GM18520 (cell line): ENCODE measurements around the gene KIAA0232.
A peak's percentile ranks its signal among the peaks of the same experiment; 100 is the strongest.
"Not testable (repeated sequence)": the region's sequence is repeated elsewhere in the genome, so short reads cannot be mapped to it uniquely, and the experiment has no call there.

Experiments used
- ATAC-seq: cut with Tn5 transposase; IDR thresholded peaks from one replicate; pipeline ENCODE4 v1.9.1; 2021; ENCODE audit not compliant: unreplicated experiment

Gene KIAA0232

DNA sequence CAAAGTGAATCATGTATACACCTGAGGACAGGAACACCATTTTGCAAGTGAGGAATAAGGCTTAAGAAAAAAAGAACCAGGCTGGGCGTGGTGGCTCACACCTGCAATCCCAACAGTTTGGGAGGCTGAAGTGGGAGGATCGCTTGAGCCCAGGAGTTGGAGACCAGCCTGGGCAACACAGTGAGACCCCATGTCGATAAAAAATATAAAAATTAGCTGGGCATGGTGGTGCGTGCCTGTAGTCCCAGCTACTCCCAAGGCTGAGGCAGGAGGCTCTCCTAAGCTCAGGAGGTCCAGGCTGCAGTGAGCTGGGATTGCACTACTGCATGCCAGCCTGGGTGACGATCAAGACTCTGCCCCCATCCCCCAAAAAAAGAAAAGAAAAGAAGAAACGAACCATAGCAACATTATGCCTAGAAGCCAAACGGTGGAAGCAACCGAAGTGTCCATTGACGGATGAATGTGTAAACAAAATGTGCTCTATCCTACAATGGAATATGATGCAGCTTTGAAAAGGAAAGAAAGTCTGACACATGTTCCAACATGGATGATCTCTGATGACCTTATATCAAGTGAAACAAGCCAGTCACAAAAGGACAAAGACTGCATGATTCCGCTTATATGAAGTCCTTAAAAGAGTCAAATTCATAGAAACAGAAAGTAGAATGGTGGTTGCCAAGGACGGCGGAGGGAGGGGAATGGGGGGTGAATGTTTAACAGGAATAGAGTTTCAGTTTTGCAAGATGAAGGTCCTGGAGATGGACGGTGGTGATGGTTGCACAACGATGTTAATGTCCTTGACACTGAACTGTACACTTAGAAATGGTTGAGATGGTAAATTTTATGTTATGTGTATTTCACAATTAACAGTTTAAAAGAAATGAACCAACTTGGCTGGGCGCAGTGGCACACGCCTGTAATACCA is 8.6 kb upstream of the KIAA0232 start:
- no peak for ATAC-seq

DNA sequence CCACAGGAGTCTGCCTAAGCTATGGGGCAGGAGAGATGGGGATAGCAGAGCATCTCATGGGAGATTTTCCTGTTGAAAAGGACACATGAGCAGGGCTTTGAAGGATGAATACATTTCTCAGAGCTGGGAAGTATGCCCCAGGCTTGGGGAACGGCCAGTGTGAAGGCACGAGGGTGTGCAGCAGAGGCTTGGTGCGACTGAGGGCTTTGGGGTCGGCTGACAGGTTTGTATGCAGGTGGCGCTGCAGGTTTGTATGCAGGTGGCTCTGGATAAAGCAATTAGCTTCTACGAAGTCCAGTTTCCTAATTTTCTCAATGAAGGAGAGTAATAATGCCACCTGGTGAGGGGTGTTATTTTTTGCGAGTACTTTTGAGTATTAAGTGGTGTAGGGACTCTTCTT is 6.8 kb upstream of the KIAA0232 start:
- no peak for ATAC-seq

DNA sequence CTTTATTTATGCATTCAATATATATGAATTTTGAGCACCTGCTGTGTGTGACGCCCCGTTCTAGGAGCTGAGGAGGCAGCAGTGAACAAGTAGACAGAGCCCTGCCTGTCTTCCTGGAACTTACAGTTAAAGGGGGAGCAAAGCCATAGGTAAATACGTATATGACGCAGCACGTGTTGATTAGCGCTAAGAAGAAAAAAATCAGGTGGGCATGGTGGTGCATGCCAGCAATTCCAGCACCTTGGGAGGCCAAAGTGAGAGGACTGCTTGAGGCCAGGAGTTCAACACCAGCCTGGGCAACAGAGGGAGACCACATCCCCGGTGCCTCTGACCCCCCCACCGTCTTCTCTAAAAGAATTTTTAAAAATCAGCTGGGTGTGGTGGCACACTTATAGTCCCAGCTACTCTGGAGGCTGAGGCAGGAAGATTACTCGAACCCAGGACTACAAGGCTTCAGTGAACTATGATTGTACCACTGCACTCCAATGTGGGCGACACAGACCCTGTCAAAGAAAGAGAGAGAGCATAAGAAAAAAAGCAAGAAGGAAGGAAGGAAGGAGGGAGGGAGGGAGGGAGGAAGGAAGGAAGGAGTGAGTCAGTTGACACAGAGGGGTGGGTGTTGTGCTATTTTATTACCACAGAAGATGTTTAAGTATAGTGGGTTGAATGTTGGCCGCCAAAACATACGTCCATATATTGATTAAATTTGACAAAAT is 5.4 kb upstream of the KIAA0232 start:
- no peak for ATAC-seq

DNA sequence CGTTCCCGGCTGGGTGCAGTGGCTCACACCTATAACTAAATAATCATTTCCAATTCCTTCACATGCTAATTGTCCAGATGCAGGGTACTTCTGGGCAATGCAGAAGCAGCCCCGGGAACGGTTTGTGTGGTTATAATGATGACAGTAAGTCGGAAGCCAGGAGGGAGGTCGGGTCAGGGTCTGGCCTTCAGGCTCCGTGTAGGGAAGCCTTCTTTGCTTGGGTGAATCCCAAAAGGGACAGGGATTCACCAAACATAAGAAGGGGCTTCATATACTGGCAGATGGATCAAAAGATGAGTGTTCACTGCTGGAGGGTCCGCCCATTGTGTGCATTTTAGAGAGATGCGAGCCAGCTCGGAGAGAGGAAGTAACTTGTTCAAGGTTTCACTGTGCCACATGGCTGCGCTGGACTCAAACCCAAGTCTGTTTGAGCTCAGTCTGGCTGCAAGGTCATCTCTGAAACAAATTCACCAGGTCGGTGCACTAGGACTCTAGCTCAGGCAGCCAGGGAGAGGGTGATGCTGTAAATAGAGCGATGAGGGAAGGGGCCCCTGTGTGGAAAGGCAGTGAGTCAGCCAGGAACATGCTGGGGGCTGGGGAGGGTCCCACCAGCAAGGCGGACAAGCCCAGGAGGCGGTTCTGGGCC is 4.8 kb upstream of the KIAA0232 start:
- ATAC-seq: no peak

DNA sequence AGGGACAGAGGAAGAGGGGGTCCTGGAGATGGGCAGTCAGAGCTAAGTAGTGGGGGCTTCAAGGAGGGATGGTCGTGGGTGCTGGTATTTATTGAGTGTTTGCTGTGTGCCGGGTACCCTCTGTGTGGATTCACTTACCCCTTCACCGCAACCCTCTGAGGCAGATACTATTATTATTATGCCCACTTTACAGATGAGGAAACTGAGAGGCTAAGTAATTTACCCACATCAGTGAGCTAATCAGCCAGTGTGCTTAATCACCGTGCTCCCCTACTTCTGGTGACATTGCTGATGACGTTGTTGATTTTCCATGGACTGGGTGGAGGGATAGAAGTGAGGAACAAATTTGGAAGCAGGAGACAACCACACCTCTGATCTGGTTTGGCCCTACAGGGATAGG is 4.1 kb upstream of the KIAA0232 start:
- no peak for ATAC-seq

DNA sequence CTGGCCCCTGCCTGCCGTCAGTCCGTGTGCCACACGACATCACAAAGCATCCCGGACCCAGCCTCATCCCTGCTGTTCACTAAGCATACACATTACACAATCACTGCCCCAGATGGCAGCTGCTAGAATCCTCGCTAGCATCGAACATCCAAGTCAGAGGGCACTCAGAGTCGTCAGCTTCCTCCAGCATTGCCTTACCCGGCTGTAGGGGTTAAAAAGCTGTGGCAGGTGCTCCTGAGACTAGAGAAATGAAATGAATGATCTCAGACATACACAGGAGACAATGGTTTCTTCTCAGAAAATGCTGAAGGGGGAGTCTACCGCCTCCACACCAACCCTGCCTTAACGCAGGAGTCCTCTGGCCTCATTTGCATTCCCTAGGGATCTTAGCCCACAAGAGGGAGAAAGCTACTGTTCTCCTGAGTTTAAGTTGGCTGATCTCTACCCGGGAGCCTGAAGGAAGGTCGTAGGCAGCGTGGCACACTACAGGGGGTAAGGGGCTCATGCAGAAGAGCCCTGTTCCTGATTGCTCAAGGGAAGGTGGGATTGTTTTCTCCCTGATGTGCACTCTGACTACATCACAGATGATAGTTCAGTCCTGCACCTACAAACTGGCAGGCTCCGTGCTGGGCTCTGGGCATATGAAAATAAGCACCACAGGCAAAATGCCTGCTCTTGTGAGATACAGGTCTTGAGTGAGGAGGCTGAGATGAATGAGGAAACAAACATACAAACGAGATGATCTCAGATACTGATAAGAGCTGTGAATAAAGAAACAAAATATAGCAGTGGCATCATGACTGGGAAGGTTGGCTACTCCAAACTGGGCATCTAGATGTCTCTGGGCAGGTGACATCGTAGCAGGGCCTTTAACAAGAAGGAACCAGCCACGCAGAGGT is 2.6 kb upstream of the KIAA0232 start:
- no peak for ATAC-seq

DNA sequence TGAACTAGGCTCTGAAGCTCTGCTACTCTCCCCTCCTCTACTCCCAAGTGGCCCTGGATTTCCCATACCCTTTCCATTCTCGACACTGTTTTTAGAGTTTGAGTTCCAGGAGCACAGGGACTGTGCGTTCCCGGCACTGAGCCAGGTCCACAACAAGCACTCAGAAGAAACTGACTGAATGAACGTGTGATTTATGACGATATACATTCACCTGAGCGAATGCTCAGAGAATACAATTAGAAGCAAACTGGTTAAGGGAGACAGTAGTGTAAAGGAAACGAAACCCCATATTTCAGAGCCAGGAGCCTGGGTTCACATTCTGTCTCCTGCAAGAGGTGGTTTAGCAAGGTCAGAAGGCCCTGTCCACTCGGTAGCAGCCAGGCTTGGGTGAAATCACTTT is 1.4 kb upstream of the KIAA0232 start:
- no peak for ATAC-seq

DNA sequence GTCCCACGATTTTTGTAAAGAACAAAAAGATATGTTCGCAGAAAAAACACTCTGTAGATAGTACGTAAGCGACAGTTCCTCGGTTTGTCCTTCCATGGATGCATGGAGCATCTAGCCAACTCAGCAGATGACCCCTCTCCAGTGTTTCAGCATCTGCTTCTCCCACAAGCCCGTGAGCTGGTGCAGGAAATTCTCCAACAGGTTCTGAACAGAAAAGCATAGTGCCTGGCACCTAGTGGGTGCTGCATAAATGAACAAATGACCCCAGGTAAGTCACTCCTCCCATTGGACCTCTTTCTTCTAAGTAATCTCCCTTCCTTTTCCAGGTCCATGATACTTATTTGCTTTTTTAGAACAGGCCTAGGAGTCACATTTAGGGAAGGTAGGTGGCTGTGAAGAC is 966 bp upstream of the KIAA0232 start:
- ATAC-seq: no peak

DNA sequence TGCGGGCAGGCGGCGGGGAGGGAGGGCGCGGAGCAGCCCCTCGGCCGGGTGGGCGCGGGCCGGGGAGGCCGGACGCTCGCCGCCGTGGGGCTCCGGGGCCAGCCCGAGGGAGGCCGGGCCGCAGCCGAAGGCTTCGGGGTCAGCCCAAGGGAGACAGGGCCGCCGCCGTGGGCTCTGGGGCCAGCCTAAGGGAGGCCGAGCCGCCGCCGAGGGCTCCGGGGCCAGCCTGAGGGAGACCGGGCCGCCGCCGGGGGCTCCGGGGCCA is 251 bp downstream of the KIAA0232 start:
- ATAC-seq: peak; percentile 13

DNA sequence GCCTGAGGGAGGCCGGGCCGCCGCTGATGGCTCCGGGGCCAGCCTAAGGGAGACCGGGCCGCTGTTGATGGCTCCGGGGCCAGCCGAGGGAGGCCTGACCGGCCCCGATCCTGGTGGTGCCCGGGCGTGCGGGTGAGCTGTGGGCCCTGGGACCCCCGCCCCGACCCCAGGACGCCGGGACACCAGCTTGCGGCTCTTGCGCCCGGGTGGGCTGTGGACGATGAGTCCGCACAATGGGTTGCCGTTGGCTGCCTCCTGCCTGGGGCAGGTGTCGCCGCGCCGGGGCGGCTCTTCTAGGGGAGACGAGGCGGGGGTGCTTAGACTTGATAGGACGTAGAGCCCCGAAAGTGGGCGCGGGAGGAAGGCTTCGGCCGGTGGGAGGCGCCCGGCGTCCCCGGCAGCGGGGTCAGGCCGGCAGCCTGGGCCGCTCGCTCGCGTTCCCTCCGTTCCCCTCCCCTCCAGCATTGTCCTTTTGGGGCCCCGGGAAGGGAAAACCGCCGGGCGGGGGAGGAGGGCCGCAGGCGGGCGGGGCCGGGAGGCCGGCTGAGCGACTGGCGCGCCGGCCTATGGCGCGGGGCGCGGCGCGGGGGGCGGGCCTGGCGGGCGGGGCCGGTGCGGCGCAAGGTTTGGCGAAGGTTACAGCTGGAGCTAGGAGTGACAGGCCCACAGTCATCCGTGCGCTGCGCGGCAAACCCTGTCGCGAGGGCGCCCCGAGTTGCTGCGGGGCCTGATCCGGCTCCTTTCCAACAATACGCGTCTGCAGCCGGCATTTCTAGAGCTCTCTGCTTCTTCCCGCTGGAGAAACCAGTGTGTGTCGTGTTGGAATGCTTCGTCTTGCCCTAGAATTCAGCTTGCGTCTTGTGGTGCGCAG is 819 bp downstream of the KIAA0232 start:
- peak; percentile 57 for ATAC-seq

DNA sequence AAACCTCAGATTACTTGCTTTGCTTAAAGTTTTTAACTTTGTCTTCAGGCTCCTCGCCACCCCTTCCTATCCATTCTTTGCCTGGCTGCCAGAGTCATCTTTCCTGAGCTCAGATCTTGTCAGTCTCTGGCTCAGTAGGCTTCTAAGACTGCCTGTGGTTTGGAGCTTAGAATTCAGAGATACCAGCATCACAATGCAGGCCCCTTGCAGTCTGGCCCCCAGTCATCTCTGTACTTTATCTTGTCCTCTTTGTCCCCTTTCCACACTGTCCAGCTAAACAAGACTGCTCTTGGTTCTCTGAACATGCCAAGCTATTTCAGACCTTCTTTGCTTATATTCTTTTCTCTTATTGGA is 3.0 kb downstream of the KIAA0232 start:
- ATAC-seq: no peak

DNA sequence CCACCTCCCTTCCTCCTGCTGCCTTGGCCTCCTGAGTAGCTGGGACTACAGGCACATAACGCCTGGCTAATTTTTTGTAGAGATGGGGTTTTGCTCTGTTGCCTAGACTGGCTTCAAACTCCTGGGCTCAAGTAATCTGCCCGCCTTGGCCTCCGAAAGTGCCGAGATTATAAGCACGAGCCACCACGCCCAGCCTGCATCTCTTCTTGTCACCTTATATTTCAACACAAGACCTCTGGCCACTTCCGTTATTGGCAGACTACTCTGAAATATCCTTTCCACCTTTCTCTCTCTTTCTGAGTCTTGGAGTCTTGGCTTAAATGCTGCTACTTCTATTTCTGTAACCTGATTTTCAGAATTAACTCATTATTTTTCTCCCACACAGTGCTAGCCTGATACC is 5.6 kb downstream of the KIAA0232 start:
- no peak for ATAC-seq

DNA sequence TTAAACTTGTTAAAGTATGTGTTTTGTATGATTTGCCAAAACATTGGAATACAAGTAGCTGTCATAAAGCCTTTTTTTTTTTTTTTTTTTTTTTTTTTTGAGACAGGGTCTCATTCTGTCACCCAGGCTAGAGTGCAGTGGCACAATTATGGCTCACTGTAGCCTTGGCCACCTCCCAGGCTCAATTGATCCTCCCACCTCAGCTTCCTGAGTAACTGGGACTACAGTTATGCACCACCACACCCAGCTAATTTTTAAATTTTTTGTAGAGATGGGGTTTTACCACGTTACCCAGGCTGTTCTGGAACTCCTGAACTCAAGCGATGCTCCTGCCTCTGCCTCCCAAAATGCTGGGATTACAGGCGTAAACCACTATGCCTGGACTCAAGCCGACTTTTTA is 8.7 kb downstream of the KIAA0232 start:
- not testable (repeated sequence) for ATAC-seq

DNA sequence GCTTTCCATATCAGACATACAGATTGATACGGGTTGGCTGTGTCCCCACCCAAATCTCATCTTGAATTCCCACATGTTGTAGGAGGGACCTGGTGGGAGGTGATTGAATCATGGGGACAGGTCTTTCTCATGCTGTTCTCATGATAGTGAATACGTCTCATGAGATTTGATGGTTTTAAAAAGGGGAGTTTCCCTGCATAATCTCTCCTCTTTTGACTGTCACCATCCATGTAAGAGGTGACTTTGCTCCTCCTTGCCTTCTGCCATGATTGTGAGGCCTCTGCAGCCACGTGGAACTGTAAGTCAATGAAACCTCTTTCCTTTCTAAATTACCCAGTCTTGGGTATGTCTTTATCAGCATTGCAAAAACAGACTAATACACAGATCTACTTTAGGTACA is 9.3 kb downstream of the KIAA0232 start:
- not testable (repeated sequence) for ATAC-seq

DNA sequence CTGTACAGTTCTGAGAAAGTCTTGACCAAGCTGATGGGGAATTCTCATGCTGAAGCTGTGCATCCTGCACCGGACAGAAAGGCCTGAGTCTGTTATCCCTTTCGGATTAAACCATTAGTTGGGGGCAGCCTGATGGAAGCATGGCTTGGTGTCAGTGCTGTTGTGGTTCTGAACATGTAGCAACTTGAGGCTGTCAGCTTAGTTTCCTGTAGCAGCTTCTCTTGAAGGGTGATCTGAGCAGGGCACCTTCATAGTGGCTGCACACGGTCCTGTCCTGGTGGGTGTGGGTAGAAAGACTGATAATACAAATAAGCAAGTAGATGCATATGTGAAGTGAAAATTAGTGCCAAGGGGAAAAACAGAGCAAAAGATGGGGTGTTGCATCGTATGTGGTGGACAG is 11.7 kb downstream of the KIAA0232 start:
- no peak for ATAC-seq

DNA sequence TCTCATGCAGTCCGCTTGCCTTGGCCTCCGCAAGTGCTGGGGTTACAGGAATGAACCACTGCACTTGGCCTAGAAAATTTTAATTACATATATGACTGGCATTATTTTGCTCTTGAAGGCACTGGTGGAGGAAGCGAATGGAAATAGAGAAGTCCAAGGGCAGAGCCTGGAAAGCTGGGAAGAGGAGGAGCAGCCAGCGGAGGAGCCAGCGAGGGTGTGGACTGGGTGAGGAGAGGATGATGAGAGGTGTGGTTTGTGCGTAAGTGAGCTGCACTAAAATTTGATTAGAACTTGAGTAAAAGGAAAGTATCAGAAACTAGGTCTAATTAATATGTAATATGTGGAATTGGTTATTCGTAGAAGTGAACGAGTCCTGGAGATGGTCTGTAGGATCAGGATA is 13.3 kb downstream of the KIAA0232 start:
- ATAC-seq: no peak

DNA sequence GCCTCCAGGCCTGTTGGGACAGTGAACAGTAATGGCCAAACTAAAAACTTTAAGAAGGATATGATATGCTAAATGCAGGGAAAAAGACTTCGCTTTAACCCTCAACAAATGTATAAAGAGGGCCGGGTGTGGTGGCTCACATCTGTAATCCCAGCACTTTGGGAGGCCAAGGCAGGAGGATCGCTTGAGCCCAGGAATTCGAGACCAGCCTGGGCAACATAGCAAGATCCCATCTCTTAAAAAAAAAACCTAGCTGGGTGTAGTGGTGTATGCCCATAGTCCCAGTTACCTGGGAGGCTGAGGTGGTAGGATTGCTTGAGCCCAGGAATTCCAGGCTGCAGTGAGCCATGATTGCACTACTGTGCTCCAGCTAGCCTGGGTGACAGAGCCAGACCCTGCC is 14.8 kb downstream of the KIAA0232 start:
- not testable (repeated sequence) for ATAC-seq

DNA sequence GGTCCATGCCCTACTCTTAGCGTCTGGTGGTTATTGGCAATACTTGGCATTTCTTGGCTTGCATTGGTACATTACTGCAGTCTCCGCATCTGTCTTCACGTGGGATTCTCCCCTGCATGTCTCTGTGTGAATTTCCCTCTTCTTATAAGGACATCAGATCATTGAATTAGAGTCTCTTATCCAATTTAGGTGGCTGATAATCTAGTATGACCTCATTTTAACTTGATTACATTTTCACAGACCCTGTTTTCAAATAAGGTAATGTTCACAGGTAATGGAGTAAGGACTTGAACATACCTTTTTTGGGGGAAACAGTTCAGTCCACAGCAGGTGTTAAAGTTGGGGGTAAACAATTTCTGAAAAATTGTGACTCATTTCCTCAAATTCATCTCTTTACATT is 16.6 kb downstream of the KIAA0232 start:
- no peak for ATAC-seq

DNA sequence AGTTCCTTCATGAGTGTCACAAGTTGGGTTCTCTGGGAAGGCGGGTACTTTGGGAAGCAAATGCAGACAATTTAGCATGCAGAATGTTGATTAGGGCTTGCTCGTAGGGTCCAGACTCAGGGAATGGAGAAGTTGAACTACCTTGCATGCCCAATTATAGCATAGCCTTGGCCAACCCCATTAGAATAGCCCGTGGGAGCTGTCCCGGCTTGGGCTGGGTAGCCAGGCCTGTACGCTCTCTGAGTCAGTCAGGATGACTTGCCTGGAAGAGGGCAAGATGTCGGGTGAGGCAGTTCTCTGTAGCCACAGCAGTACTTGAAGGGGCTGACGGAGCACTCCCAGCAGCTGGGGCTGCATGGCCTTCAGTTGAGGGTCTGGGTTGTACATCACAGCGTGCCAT is 19.5 kb downstream of the KIAA0232 start:
- ATAC-seq: no peak

DNA sequence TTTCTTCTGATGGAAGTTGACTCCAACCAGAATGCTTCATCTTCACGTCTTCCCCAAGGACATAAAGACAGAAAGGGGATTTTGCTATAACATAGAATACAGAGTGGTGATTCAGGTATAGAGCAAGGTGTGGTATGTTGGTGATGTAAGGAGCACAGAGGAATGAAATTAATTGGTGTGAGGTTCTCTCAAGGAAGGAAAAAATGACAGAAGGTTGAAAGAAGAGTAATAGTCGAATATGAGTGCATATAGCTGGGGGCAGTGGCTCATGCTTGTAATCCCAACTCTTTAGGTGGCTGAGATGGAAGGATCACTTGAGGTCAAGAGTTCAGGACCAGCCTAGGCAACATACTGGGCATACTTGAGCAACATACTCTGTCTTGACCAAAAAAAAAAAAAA is 20.1 kb downstream of the KIAA0232 start:
- no peak for ATAC-seq
